Forelimb muscle (tissue), 1 donor: ENCODE measurements around the gene MOK. TPM values are rescaled to one million over a fixed set of nuclear protein-coding genes. Genes with fewer than 3 reads are reported as not detected.
A peak's percentile ranks its signal among the peaks of the same experiment; 100 is the strongest.
"Not testable (repeated sequence)": the region's sequence is repeated elsewhere in the genome, so short reads cannot be mapped to it uniquely, and the experiment has no call there.

Experiments used
- DNase-seq: peaks from one replicate; pipeline ENCODE4 v3.0.0-alpha.2; 2013; ENCODE audit warnings: low read depth
- polyA plus RNA-seq: library from polyadenylated mRNA; unstranded; fragments of 120-200 nt; gene quantifications from one replicate; pipeline ENCODE4 v1.2.1, GENCODE V29; 2013; ENCODE audit not compliant: insufficient read length

MOK gene
- polyA plus RNA-seq, 1 donor, result 8.6 TPM

GRCh38 chr14:102248121-102248520 lies 56.8 kb downstream of the MOK start:
- no peak for DNase-seq

GRCh38 chr14:102246071-102246470 lies 58.9 kb downstream of the MOK start:
- DNase-seq, result no peak

- DNase-seq, result not testable (repeated sequence)
Observed at GRCh38 chr14:102243795-102244194, 61.2 kb downstream of the MOK start.

- DNase-seq, result no peak
Observed at GRCh38 chr14:102241147-102241546, 63.8 kb downstream of the MOK start.

GRCh38 chr14:102240481-102240880 lies 64.5 kb downstream of the MOK start:
- not testable (repeated sequence) for DNase-seq

GRCh38 chr14:102239231-102239630 lies 65.7 kb downstream of the MOK start:
- DNase-seq, result no peak

- DNase-seq, result no peak
Observed at GRCh38 chr14:102238766-102239165, 66.2 kb downstream of the MOK start.

GRCh38 chr14:102238131-102238530 lies 66.8 kb downstream of the MOK start:
- no peak for DNase-seq

GRCh38 chr14:102236026-102236425 lies 68.9 kb downstream of the MOK start:
- no peak for DNase-seq

- peak; percentile 25 for DNase-seq
Observed at GRCh38 chr14:102235275-102235897, 69.6 kb downstream of the MOK start.

- DNase-seq, result no peak
Observed at GRCh38 chr14:102234331-102235264, 70.4 kb downstream of the MOK start.

- DNase-seq, result no peak
Observed at GRCh38 chr14:102233081-102233480, 71.9 kb downstream of the MOK start.

- no peak for DNase-seq
Observed at GRCh38 chr14:102232348-102232625, 72.7 kb downstream of the MOK start.

GRCh38 chr14:102231476-102232347 lies 73.3 kb downstream of the MOK start:
- DNase-seq, result no peak

GRCh38 chr14:102230481-102231210 lies 74.3 kb downstream of the MOK start:
- DNase-seq, result no peak

GRCh38 chr14:102229739-102230092 lies 75.2 kb downstream of the MOK start:
- DNase-seq, result no peak

- DNase-seq, result no peak
Observed at GRCh38 chr14:102229071-102229738, 75.8 kb downstream of the MOK start.

GRCh38 chr14:102227184-102227964 lies 77.6 kb downstream of the MOK start:
- no peak for DNase-seq

- no peak for DNase-seq
Observed at GRCh38 chr14:102226356-102227125, 78.4 kb downstream of the MOK start.

GRCh38 chr14:102225936-102226335 lies 79.0 kb downstream of the MOK start:
- no peak for DNase-seq
